Left renal pelvis (tissue), 4 donors: ENCODE results near the gene GBP2. TPM values are rescaled to one million over a fixed set of nuclear protein-coding genes. Genes with fewer than 3 reads are reported as not detected.

Experiments used
- DNase-seq, 4 donors: peaks; one replicate each; pipeline ENCODE4 v3.0.0-alpha.2; 2013; ENCODE audit warnings: low read depth in 4 of 4, low spot score in 3 of 4
- polyA plus RNA-seq, 4 donors: library from polyadenylated mRNA; unstranded; fragments of 120-200 nt; gene quantifications; one replicate each; pipeline ENCODE4 v1.2.1, GENCODE V29; 2013; ENCODE audit not compliant: insufficient read length in 4 of 4

Gene GBP2
- polyA plus RNA-seq, 4 donors, result 1.5 to 4.3 (median 3.0) TPM

GRCh38 chr1:89068291-89068690, 57.6 kb downstream of the GBP2 start:
- DNase-seq, result no peak

GRCh38 chr1:89065079-89065868, 60.6 kb downstream of the GBP2 start, which contains the start of gene GBP1:
Gene GBP1, minus strand, starts transcription at chr1:89065208. Its CDS starts 1,974 bp downstream, at chr1:89063234.
- DNase-seq, result no peak

- no peak for DNase-seq
Measured at GRCh38 chr1:89064632-89065031, 61.3 kb downstream of the GBP2 start.

GRCh38 chr1:89063094-89063493, 62.8 kb downstream of the GBP2 start:
- DNase-seq, result no peak

- DNase-seq, result no peak
Measured at GRCh38 chr1:89060091-89060490, 65.8 kb downstream of the GBP2 start.

Other genes starting within 250 kb of the GBP2 start
- gene GTF2B, start 234.5 kb downstream of the GBP2 start, polyA plus RNA-seq, result 10 to 100 TPM; 38.9 to 51.0 (median 44.0) TPM
- gene KYAT3, start 133.5 kb downstream of the GBP2 start, polyA plus RNA-seq, result 10 to 100 TPM; 34.2 to 64.8 (median 59.3) TPM
- 10 to 100 TPM; 14.6 to 24.0 (median 17.6) TPM for gene RBMXL1, start 133.5 kb downstream of the GBP2 start, polyA plus RNA-seq
- 10 to 100 TPM; 14.6 to 25.9 (median 20.5) TPM for gene GBP3, start 103.2 kb downstream of the GBP2 start, polyA plus RNA-seq
- gene GBP1, start 60.9 kb downstream of the GBP2 start, polyA plus RNA-seq, result 10 to 100 TPM; 13.3 to 36.1 (median 16.5) TPM
- gene GBP7, start 49.9 kb upstream of the GBP2 start, polyA plus RNA-seq, result under 1 TPM in 2 of 4 donors, not detected in 2; 0.11 to 0.46 TPM
- 10 to 100 TPM in 1 of 4 donors, 1 to 10 TPM in 3; 4.2 to 13.5 (median 7.7) TPM for gene GBP4, start 72.8 kb upstream of the GBP2 start, polyA plus RNA-seq
- under 1 TPM; 0.20 to 0.71 (median 0.35) TPM for gene GBP5, start 146.7 kb upstream of the GBP2 start, polyA plus RNA-seq
- gene GBP6, start 237.9 kb upstream of the GBP2 start, polyA plus RNA-seq, result under 1 TPM in 1 of 4 donors, not detected in 3; 0.05 TPM